Suprapubic skin (tissue), 4 donors: Measurements from ENCODE around the gene DCUN1D4.

ENCODE experiments used
- EP300 ChIP-seq: sonication (generic); formaldehyde crosslinking; IDR thresholded peaks from one replicate; pipeline ENCODE4 v1.6.1; 2017; ENCODE audit warnings: antibody characterized with exemption
- POLR2A ChIP-seq, 2 donors: fragments of 450-650 bp; IDR thresholded peaks; one replicate each; pipeline ENCODE4 v1.6.1; 2017; ENCODE audit warnings: antibody characterized with exemption in 2 of 2, mild to moderate bottlenecking in 2 of 2, moderate library complexity in 2 of 2
- POLR2AphosphoS5 ChIP-seq, 3 donors: sonication (generic); formaldehyde crosslinking; IDR thresholded peaks; one replicate each; pipeline ENCODE4 v1.6.1; 2017; ENCODE audit warnings: antibody characterized with exemption in 3 of 3
- TF ChIP-seq, protein P1 (sequence below), 2 donors: fragments of 200-600 bp in 1 of 2; fragments of 450-650 bp in 1 of 2; sonication (generic) in 1 of 2; IDR thresholded peaks; one replicate each; pipeline ENCODE4 v1.5.1; 2016 to 2019; ENCODE audit warnings: antibody characterized with exemption in 2 of 2, mild to moderate bottlenecking in 1 of 2, moderate library complexity in 1 of 2

DNA sequence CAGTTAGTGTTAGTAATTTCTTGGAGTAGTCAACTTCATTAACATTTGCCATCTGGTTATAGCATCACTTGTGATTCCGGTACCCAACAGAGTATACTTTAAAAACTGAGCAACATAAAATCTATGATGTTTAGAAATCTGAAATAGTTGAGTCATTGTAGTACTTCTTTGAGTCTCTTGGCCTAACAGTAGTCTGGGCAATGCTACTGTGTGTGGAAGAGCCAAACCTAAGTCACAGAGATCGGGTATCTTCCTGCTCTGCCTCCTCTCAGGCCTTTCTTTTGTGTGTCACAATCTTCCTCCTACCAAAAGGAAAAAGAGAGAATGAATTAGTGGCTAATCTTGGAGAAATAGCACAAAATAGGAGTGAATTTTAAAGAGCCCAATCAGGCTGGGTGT is 25.5 kb downstream of the DCUN1D4 start:
- TF ChIP-seq, protein P1, sequence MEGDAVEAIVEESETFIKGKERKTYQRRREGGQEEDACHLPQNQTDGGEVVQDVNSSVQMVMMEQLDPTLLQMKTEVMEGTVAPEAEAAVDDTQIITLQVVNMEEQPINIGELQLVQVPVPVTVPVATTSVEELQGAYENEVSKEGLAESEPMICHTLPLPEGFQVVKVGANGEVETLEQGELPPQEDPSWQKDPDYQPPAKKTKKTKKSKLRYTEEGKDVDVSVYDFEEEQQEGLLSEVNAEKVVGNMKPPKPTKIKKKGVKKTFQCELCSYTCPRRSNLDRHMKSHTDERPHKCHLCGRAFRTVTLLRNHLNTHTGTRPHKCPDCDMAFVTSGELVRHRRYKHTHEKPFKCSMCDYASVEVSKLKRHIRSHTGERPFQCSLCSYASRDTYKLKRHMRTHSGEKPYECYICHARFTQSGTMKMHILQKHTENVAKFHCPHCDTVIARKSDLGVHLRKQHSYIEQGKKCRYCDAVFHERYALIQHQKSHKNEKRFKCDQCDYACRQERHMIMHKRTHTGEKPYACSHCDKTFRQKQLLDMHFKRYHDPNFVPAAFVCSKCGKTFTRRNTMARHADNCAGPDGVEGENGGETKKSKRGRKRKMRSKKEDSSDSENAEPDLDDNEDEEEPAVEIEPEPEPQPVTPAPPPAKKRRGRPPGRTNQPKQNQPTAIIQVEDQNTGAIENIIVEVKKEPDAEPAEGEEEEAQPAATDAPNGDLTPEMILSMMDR (IDR thresholded peaks at IDR 0.05), result no peak
- TF ChIP-seq POLR2A (IDR thresholded peaks at IDR 0.05) (no peak), EP300 (no peak), POLR2AphosphoS5 (IDR thresholded peaks at IDR 0.05) (no peak)
